Retinal pigment epithelial cell (primary cell): ENCODE results near the gene STIM1.

Experiments
- DNase-seq: peaks from one replicate; pipeline ENCODE4 v3.0.0-alpha.2; 2010; ENCODE audit warnings: low read depth
- H3K4me3 ChIP-seq: 2 replicates; pipeline ENCODE4 v1.5.1; 2011; ENCODE audit warnings: mild to moderate bottlenecking, low read length, control low read depth, moderate library complexity
- TF ChIP-seq, protein P1 (sequence below): conservative IDR thresholded peaks from 2 replicates; pipeline ENCODE4 v1.5.1; 2011; ENCODE audit warnings: low read depth, low read length, control low read depth, inconsistent platforms

The STIM1 gene

DNA sequence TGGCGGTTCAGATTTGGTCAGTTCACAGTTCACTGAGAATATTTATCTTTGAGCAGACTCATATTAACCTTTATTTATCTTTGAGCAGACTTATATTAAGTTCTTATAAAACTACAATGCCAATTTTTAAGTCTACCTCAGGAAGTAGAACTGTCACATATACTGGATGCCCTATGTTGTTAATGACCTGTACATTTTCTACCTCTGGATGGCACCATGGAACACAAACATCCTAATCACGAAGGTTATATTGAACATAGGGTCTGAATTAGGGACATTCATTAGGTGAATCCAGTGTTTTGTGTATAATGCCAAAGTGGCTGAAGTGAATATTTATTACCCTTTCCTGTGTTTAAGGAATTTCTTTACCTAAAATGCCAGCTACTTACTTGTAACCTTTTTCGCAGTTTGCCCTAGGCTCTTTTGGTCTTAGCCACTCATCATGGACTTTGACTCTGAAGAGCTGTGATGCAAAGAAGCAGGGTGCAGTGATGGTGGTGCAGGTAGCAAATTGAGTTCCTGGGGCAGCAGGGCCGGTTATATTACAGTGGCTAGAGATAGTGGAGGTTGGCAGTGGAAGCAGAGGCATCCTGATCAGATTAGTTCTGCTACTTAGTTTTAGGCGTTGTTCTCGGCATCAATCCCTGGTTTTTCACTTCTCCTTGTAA is 71.8 kb downstream of the STIM1 start:
- TF ChIP-seq, protein P1, sequence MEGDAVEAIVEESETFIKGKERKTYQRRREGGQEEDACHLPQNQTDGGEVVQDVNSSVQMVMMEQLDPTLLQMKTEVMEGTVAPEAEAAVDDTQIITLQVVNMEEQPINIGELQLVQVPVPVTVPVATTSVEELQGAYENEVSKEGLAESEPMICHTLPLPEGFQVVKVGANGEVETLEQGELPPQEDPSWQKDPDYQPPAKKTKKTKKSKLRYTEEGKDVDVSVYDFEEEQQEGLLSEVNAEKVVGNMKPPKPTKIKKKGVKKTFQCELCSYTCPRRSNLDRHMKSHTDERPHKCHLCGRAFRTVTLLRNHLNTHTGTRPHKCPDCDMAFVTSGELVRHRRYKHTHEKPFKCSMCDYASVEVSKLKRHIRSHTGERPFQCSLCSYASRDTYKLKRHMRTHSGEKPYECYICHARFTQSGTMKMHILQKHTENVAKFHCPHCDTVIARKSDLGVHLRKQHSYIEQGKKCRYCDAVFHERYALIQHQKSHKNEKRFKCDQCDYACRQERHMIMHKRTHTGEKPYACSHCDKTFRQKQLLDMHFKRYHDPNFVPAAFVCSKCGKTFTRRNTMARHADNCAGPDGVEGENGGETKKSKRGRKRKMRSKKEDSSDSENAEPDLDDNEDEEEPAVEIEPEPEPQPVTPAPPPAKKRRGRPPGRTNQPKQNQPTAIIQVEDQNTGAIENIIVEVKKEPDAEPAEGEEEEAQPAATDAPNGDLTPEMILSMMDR: no peak
- no peak overlapping the region for H3K4me3 ChIP-seq
- DNase-seq: no peak

DNA sequence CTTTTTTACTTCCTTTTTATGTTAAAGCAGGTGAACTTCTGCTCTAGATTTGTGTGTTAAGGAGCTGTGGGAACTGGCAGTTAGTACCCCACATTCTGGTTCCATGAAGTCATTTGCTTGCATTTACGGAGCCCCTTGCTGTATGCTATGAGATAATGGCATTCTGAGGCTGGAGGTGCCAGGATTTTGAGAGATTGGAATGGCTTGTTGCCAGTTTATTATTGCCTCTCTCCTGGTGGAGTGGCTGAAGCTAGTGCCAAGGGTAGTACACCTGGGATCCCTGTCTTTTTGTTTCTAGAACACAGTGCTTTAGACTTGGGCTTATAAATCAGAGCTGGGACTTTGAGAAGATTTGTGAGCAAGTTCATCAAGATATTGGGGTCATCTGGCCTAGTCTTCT is 73.8 kb downstream of the STIM1 start:
- TF ChIP-seq, protein P1: no peak
- no peak overlapping the region for H3K4me3 ChIP-seq
- DNase-seq: no peak

DNA sequence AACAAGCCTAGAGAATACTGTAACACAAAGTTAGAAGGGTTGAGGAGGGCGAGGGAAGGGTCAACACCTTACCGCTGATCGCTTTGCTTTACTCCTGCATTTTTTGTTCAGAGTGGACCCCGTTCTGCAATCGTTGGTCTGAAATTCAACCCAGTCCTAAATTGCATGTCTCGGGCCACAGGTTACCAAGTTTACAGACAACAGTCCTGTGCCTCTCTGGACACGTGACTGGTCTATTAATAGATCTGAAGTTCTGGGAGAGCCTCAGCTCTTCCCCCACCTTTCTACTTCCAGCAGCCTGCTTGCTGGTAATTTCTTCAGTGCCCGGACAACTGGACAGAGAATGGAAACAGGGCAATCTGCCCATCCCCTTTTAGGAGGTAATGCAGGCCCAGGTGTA is 74.2 kb downstream of the STIM1 start:
- TF ChIP-seq, protein P1: no peak
- no peak for DNase-seq
- H3K4me3 ChIP-seq: no peak overlapping the region

DNA sequence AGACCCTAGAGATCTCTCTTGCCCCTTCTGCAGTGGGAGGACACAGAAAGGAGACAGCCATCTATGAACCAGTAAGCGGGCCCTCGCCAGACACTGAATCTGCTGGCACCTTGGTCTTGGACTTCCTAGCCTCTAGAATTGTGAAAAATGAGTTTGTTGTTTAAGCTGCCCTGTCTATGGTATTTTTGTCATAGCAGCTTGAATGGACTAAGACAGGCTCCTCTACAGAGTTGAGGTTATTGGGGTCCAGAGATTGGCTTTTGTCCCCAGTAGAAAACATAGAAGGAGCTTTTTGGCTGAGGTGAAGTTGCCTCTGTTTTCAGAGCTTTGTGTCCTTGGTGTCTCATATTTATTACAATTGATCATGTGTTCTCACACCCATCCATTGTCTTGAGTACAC is 77.2 kb downstream of the STIM1 start:
- TF ChIP-seq, protein P1: no peak
- no peak overlapping the region for H3K4me3 ChIP-seq
- DNase-seq: no peak

GRCh38 chr11:3933165-3933628 is 77.7 kb downstream of the STIM1 start:
- no peak overlapping the region for H3K4me3 ChIP-seq
- TF ChIP-seq, protein P1: no peak
- no peak for DNase-seq

DNA sequence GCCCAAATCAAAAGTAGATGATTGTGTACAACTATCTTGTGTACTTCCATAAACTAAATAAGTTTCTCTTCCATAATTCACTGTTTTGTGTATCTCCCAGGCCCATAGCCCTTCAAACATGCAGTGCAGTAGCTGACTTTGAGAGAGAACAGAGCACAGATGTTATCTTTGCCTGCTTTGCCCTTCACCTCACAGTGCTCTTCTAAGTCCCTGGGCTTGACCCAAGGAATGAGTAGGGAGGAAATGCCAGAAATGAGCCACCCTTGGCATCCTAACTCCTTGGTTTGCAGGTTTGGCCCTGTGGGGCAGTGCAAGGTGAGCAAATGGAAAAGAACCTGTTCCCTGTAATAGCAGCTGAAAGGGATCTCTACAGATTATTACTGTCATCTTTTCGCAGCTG is 79.2 kb downstream of the STIM1 start:
- TF ChIP-seq, protein P1: no peak
- DNase-seq: no peak
- H3K4me3 ChIP-seq: no peak overlapping the region

GRCh38 chr11:3936517-3936916 is 81.1 kb downstream of the STIM1 start:
- no peak for DNase-seq
- TF ChIP-seq, protein P1: no peak
- H3K4me3 ChIP-seq: no peak overlapping the region
